ENCODE results near the gene MIGA1.

- TF ChIP-seq CTCF (IDR thresholded peaks at IDR 0.05) = no peak
- TF ChIP-seq POLR2A (IDR thresholded peaks at IDR 0.05) = no peak
Measured at GRCh38 chr1:77776007-77776700, 3.3 kb upstream of the MIGA1 start.

All from esophagus squamous epithelium (tissue), 4 donors.